Measurements from ENCODE around the gene RASGRP4.

The RASGRP4 gene

GRCh38 chr19:38457202-38457601 is 31.2 kb upstream of the RASGRP4 start:
- no peak for DNase-seq (ENCODE audit: low spot score)
- in situ Hi-C loops (cut with MboI; ENCODE audit: low pct_unique_long_range_greater_than_20kb, low sequenced_read_pairs, unreplicated experiment): no loop called here
- TF ChIP-seq, protein P1, sequence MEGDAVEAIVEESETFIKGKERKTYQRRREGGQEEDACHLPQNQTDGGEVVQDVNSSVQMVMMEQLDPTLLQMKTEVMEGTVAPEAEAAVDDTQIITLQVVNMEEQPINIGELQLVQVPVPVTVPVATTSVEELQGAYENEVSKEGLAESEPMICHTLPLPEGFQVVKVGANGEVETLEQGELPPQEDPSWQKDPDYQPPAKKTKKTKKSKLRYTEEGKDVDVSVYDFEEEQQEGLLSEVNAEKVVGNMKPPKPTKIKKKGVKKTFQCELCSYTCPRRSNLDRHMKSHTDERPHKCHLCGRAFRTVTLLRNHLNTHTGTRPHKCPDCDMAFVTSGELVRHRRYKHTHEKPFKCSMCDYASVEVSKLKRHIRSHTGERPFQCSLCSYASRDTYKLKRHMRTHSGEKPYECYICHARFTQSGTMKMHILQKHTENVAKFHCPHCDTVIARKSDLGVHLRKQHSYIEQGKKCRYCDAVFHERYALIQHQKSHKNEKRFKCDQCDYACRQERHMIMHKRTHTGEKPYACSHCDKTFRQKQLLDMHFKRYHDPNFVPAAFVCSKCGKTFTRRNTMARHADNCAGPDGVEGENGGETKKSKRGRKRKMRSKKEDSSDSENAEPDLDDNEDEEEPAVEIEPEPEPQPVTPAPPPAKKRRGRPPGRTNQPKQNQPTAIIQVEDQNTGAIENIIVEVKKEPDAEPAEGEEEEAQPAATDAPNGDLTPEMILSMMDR (IDR thresholded peaks at IDR 0.05; ENCODE audit: extremely low read depth, insufficient read depth, missing control alignments): no peak

DNA sequence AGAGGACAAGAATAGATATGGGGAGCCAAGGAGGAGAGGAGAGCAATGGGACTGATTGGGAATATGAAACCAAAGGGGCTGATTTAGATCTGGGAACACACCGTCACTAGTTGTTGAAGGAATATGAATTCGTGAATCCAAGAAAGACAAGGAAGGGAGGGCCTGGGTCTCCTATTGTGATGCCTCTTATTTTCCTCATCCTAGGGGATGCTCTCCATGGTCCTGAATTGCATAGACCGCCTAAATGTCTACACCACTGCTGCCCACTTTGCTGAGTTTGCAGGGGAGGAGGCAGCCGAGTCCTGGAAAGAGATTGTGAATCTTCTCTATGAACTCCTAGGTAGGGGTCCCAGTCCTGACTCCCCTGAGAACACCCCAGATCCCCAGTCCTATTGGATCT is 29.0 kb upstream of the RASGRP4 start:
- DNase-seq (ENCODE audit: low spot score): no peak
- in situ Hi-C loops (cut with MboI; ENCODE audit: low pct_unique_long_range_greater_than_20kb, low sequenced_read_pairs, unreplicated experiment): no loop called here
- TF ChIP-seq, protein P1 (IDR thresholded peaks at IDR 0.05; ENCODE audit: extremely low read depth, insufficient read depth, missing control alignments): no peak

DNA sequence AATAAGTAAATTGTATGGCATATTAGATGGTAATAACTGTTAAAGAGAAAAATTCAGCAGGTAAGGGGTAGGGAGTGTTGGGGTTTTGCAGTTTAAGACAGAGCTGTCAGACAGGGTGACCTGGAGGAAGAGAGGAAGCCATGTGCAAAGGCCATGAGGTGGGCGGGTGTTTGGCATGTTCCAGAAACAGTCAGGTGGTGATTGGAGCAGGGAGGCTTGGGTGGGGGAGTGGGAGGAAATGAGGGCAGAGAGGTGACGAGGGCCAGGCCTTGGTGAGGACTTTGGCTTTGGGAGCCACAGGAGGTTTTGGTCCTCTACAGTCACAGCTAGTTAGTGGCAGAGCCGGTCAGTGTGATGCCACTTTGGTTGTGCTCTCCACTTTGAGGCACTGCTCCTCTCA is 27.6 kb upstream of the RASGRP4 start:
- no peak for DNase-seq (ENCODE audit: low spot score)
- in situ Hi-C loops (cut with MboI; ENCODE audit: low pct_unique_long_range_greater_than_20kb, low sequenced_read_pairs, unreplicated experiment): no loop called here
- TF ChIP-seq, protein P1 (IDR thresholded peaks at IDR 0.05; ENCODE audit: extremely low read depth, insufficient read depth, missing control alignments): no peak

DNA sequence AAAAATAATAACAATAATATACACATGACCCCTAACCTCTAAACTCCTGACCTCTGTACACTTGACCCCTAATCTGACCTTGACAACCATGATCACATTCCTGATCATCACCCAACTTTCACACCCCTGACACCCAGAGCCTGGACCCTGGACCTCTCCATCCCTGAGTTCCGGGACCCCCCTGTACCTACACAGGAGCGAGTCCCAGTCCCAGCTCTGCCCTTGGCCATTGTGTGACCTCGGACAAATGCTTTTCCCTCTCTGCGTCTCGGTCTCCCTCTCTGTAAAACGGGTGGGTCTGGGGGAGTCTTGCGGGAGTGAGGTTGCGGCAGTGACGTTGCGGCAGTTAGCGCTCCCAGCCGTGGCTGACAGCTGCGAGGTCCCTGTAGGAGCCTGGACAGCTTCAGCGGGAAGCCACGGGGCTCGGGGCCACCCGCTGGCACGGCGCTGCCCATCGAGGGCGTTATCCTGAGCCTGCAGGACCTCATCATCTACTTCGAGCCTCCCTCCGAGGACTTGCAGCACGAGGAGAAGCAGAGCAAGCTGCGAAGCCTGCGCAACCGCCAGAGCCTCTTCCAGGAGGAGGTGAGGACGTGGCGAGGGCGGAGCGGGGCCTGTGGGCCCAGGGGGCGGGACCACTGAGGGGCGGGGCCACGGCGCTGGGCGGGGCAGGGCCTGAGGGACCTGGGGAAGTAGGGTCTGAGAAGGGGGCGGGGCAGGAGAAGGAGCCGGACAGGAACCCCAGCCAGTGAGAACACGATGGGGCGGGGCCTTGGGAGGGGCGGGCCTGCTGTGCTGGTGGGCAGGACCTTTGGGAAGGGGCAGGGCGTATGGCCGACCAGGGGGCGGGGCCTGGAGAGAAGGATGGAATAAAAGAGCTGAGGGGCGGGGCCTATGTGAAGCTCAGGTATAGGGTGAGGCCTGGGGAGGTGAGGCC is 26.7 kb upstream of the RASGRP4 start:
- no peak for DNase-seq (ENCODE audit: low spot score)
- TF ChIP-seq, protein P1 (IDR thresholded peaks at IDR 0.05; ENCODE audit: extremely low read depth, insufficient read depth, missing control alignments): no peak
- in situ Hi-C loops (cut with MboI; ENCODE audit: low pct_unique_long_range_greater_than_20kb, low sequenced_read_pairs, unreplicated experiment): no loop called here

GRCh38 chr19:38451629-38452028 is 25.6 kb upstream of the RASGRP4 start:
- no peak for DNase-seq (ENCODE audit: low spot score)
- TF ChIP-seq, protein P1 (IDR thresholded peaks at IDR 0.05; ENCODE audit: extremely low read depth, insufficient read depth, missing control alignments): no peak
- in situ Hi-C loops (cut with MboI; ENCODE audit: low pct_unique_long_range_greater_than_20kb, low sequenced_read_pairs, unreplicated experiment): no loop called here

GRCh38 chr19:38451036-38451435 is 25.0 kb upstream of the RASGRP4 start:
- no peak for DNase-seq (ENCODE audit: low spot score)
- TF ChIP-seq, protein P1 (IDR thresholded peaks at IDR 0.05; ENCODE audit: extremely low read depth, insufficient read depth, missing control alignments): no peak
- in situ Hi-C loops (cut with MboI; ENCODE audit: low pct_unique_long_range_greater_than_20kb, low sequenced_read_pairs, unreplicated experiment): no loop called here

All from GM13977 (cell line).